GM23338 (cell line): ENCODE measurements around the gene ZNF474. TPM values are rescaled to one million over a fixed set of nuclear protein-coding genes. Genes with fewer than 3 reads are reported as not detected.

Experiments used
- ATAC-seq: fragments of 200-7000 bp; cut with Tn5 transposase; 3 replicates; pipeline ENCODE4 v1.9.1; 2020
- DNase-seq: peaks from one replicate; pipeline ENCODE4 v3.0.0-alpha.2; 2015; ENCODE audit warnings: low spot score
- H2AFZ ChIP-seq: fragments of 200-600 bp; sonication (generic); 2 replicates; pipeline ENCODE4 v1.8.0; 2016; ENCODE audit warnings: antibody characterized with exemption, mild to moderate bottlenecking, moderate library complexity
- H3F3A ChIP-seq: fragments of 200-600 bp; sonication (generic); replicated peaks from 2 replicates; pipeline ENCODE4 v1.8.0; 2017; ENCODE audit warnings: antibody characterized with exemption, mixed run types, low read depth
- H3K27ac ChIP-seq: fragments of 200-600 bp; sonication (generic); 2 replicates; pipeline ENCODE4 v1.6.1; 2016; ENCODE audit warnings: low read depth
- H3K27me3 ChIP-seq: fragments of 200-600 bp; sonication (generic); 2 replicates; pipeline ENCODE4 v1.8.0; 2016; ENCODE audit warnings: mild to moderate bottlenecking, mixed run types, moderate library complexity; ENCODE audit not compliant: insufficient read depth
- H3K36me3 ChIP-seq: fragments of 200-600 bp; sonication (generic); 2 replicates; pipeline ENCODE4 v1.8.0; 2016; ENCODE audit warnings: mild to moderate bottlenecking; ENCODE audit not compliant: insufficient read depth
- H3K4me1 ChIP-seq: fragments of 200-600 bp; sonication (generic); 2 replicates; pipeline ENCODE4 v1.8.0; 2016; ENCODE audit warnings: mild to moderate bottlenecking, moderate library complexity; ENCODE audit not compliant: insufficient read depth
- H3K4me2 ChIP-seq: fragments of 200-600 bp; sonication (generic); 2 replicates; pipeline ENCODE4 v1.7.1; 2017; ENCODE audit warnings: mixed run types
- H3K4me3 ChIP-seq: fragments of 200-600 bp; sonication (generic); 2 replicates; pipeline ENCODE4 v1.6.1; 2016; ENCODE audit warnings: mixed run types
- H3K79me2 ChIP-seq: fragments of 200-600 bp; sonication (generic); replicated peaks from 2 replicates; pipeline ENCODE4 v1.8.0; 2017; ENCODE audit warnings: mild to moderate bottlenecking; ENCODE audit not compliant: insufficient read depth
- H3K9me2 ChIP-seq: fragments of 200-600 bp; sonication (generic); 2 replicates; pipeline ENCODE4 v1.8.0; 2017; ENCODE audit not compliant: insufficient read depth
- H4K20me1 ChIP-seq: fragments of 200-600 bp; sonication (generic); replicated peaks from 2 replicates; pipeline ENCODE4 v1.8.0; 2017; ENCODE audit warnings: mild to moderate bottlenecking; ENCODE audit not compliant: insufficient read depth
- H3K27ac Mint-ChIP-seq: 2 replicates; pipeline ENCODE4 v1.8.0; 2020; ENCODE audit warnings: inconsistent platforms, mild to moderate bottlenecking, moderate library complexity, mixed read lengths
- H3K27me3 Mint-ChIP-seq: 3 replicates; pipeline ENCODE4 v1.8.0; 2022; ENCODE audit warnings: low read depth, mild to moderate bottlenecking, moderate library complexity, mixed read lengths, inconsistent platforms; ENCODE audit not compliant: insufficient read depth, poor library complexity
- H3K36me3 Mint-ChIP-seq: 3 replicates; pipeline ENCODE4 v1.8.0; 2021; ENCODE audit warnings: low read depth, mild to moderate bottlenecking, inconsistent platforms, moderate library complexity, mixed read lengths
- H3K4me1 Mint-ChIP-seq: 3 replicates; pipeline ENCODE4 v1.8.0; 2020; ENCODE audit warnings: mild to moderate bottlenecking, inconsistent platforms, mixed read lengths
- H3K4me3 Mint-ChIP-seq: 3 replicates; pipeline ENCODE4 v1.8.0; 2021; ENCODE audit warnings: moderate library complexity, mild to moderate bottlenecking, inconsistent platforms, mixed read lengths
- H3K9me3 Mint-ChIP-seq: 3 replicates; pipeline ENCODE4 v1.8.0; 2020; ENCODE audit warnings: moderate library complexity, mild to moderate bottlenecking, inconsistent platforms, mixed read lengths
- CREB1 ChIP-seq: fragments of 250-450 bp; sonication (Bioruptor Pico); IDR thresholded peaks from 2 replicates; pipeline ENCODE4 v1.5.0; 2020; ENCODE audit warnings: low read depth, mild to moderate bottlenecking, moderate library complexity
- CTCF ChIP-seq, 2 experiments: fragments of 200-600 bp in 1 of 2; sonication (generic) in 1 of 2; conservative IDR thresholded peaks; 2 replicates each; pipeline versions ENCODE4 v1.5.1 to v1.6.1; 2016 to 2017; ENCODE audit warnings: antibody characterized with exemption in 2 of 2, low read depth in 2 of 2, mild to moderate bottlenecking in 2 of 2, moderate library complexity in 1 of 2
- ETS1 ChIP-seq: IDR thresholded peaks from 2 replicates; pipeline ENCODE4 v1.6.1; 2016; ENCODE audit warnings: antibody characterized with exemption
- EZH2 ChIP-seq: fragments of 200-600 bp; sonication (generic); IDR thresholded peaks from one replicate; pipeline ENCODE4 v1.8.0; 2017; ENCODE audit warnings: antibody characterized with exemption, mild to moderate bottlenecking, low read depth; ENCODE audit not compliant: unreplicated experiment
- EZH2phosphoT487 ChIP-seq: fragments of 200-600 bp; sonication (generic); IDR thresholded peaks from one replicate; pipeline ENCODE4 v1.8.1; 2018; ENCODE audit warnings: antibody characterized with exemption; ENCODE audit not compliant: unreplicated experiment
- JUNB ChIP-seq: IDR thresholded peaks from one replicate; pipeline ENCODE4 v1.6.1; 2016; ENCODE audit warnings: antibody characterized with exemption; ENCODE audit not compliant: unreplicated experiment
- NANOG ChIP-seq: IDR thresholded peaks from 2 replicates; pipeline ENCODE4 v1.6.1; 2016; ENCODE audit warnings: antibody characterized with exemption, borderline replicate concordance
- POLR2AphosphoS5 ChIP-seq: IDR thresholded peaks from 2 replicates; pipeline ENCODE4 v1.6.1; 2016; ENCODE audit warnings: antibody characterized with exemption, low read depth
- STAT1 ChIP-seq: IDR thresholded peaks from one replicate; pipeline ENCODE4 v1.6.1; 2016; ENCODE audit warnings: antibody characterized with exemption; ENCODE audit not compliant: unreplicated experiment
- ZNF114 ChIP-seq: fragments of 250-450 bp; sonication (Bioruptor Pico); IDR thresholded peaks from 2 replicates; pipeline ENCODE4 v1.5.0; 2020; ENCODE audit warnings: mild to moderate bottlenecking, moderate library complexity
- ZNF331 ChIP-seq: fragments of 250-450 bp; sonication (Bioruptor Pico); IDR thresholded peaks from 2 replicates; pipeline ENCODE4 v1.5.0; 2020; ENCODE audit warnings: low read depth, mild to moderate bottlenecking, moderate library complexity
- ZNF462 ChIP-seq: fragments of 250-450 bp; sonication (Bioruptor Pico); IDR thresholded peaks from 2 replicates; pipeline ENCODE4 v1.5.0; 2020; ENCODE audit warnings: mild to moderate bottlenecking, moderate library complexity
- polyA plus RNA-seq: library from polyadenylated mRNA; unstranded; fragments of >200 nt; fragmentation: Nextera tagmentation; extraction: Ambion mirVana; gene quantifications from 2 replicates; pipeline ENCODE4 v1.2.1, GENCODE V29; 2016
- total RNA-seq: library from RNA; depleted of rRNA; stranded (reverse); fragments of >200 nt; shearing (Covaris generic); gene quantifications from 2 replicates; pipeline ENCODE4 v1.2.3, GENCODE V29; 2014
- TF ChIP-seq, protein P1 (sequence below): IDR thresholded peaks from one replicate; pipeline ENCODE4 v1.6.1; 2018; ENCODE audit warnings: antibody characterized with exemption; ENCODE audit not compliant: unreplicated experiment

The ZNF474 gene
- total and polyA plus RNA-seq, 2 experiments from 2014 or later, result 0.59 TPM; not detected in 1

DNA sequence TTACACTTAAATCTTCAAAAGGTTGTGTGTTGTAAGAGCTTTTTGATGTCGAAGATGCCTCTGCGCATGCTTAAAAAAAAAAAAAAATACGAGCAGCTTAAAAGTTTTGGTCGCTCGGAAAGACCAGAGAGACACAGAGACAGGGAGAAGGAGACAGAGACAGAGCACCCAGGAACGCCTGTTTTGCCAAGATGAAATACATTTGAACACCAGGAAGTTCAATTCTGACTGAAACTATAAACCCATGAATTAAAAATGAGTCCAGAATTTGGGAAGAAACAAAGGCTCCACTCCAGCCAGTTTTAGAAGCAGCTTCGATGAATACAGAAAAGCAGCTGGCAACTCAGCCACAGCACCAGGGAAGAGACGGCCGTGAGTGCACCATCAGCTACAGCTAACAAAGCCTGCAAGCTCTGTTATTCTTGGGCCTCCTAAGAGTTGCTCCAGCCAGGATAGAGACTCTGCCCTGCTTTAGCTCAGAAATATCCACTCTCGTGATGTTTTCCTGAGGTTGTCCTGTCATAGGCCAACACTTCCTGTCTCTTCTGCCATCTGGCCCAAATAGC is 2.5 kb upstream of the ZNF474 start:
- H3K4me3 ChIP-seq, result no peak overlapping the region
- H2AFZ ChIP-seq, result no peak overlapping the region; the same call in 1 of the 2 replicates
- Mint-ChIP-seq H3K27me3 (no peaks in the 10 kb centered on the region), H3K36me3 (no peaks in the 10 kb centered on the region), H3K4me3 (no peak overlapping the region), H3K4me1 (peaks cover 14% of the 10 kb centered on the region), H3K27ac (no peak overlapping the region), H3K9me3 (no peaks in the 10 kb centered on the region)
- DNase-seq, result peak; percentile 6
- H3K4me2 ChIP-seq, result no peak overlapping the region
- H3K79me2 ChIP-seq, result no peaks in the 10 kb centered on the region
- H4K20me1 ChIP-seq, result no peaks in the 10 kb centered on the region
- peaks cover 5% of the 10 kb centered on the region for H3K4me1 ChIP-seq
- H3K36me3 ChIP-seq, result no peaks in the 10 kb centered on the region
- H3F3A ChIP-seq, result no peaks in the 10 kb centered on the region
- no peaks in the 10 kb centered on the region for H3K27me3 ChIP-seq
- peak; percentile 46 for ATAC-seq
- H3K9me2 ChIP-seq, result no peaks in the 10 kb centered on the region
- no peak for TF ChIP-seq ZNF114 (CRISPR knock-in tag)
- TF ChIP-seq EZH2, result no peak
- no peak for TF ChIP-seq ZNF331 (CRISPR knock-in tag)
- no peak for TF ChIP-seq STAT1
- TF ChIP-seq CTCF (conservative IDR thresholded peaks at IDR 0.05; ENCODE audit: low read depth in 2 of 2), result no peak
- TF ChIP-seq ETS1, result no peak
- no peak for TF ChIP-seq EZH2phosphoT487
- no peak for TF ChIP-seq JUNB
- no peak for TF ChIP-seq NANOG
- no peak for TF ChIP-seq CREB1 (CRISPR knock-in tag)
- TF ChIP-seq, protein P1, sequence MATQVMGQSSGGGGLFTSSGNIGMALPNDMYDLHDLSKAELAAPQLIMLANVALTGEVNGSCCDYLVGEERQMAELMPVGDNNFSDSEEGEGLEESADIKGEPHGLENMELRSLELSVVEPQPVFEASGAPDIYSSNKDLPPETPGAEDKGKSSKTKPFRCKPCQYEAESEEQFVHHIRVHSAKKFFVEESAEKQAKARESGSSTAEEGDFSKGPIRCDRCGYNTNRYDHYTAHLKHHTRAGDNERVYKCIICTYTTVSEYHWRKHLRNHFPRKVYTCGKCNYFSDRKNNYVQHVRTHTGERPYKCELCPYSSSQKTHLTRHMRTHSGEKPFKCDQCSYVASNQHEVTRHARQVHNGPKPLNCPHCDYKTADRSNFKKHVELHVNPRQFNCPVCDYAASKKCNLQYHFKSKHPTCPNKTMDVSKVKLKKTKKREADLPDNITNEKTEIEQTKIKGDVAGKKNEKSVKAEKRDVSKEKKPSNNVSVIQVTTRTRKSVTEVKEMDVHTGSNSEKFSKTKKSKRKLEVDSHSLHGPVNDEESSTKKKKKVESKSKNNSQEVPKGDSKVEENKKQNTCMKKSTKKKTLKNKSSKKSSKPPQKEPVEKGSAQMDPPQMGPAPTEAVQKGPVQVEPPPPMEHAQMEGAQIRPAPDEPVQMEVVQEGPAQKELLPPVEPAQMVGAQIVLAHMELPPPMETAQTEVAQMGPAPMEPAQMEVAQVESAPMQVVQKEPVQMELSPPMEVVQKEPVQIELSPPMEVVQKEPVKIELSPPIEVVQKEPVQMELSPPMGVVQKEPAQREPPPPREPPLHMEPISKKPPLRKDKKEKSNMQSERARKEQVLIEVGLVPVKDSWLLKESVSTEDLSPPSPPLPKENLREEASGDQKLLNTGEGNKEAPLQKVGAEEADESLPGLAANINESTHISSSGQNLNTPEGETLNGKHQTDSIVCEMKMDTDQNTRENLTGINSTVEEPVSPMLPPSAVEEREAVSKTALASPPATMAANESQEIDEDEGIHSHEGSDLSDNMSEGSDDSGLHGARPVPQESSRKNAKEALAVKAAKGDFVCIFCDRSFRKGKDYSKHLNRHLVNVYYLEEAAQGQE, result no peak
- TF ChIP-seq POLR2AphosphoS5, result no peak
- no peak for TF ChIP-seq ZNF462 (CRISPR knock-in tag)
- H3K27ac ChIP-seq, result no peak overlapping the region
